Naive thymus-derived CD4-positive, alpha-beta T cell (primary cell): ENCODE data around the gene SMIM12. TPM values are rescaled to one million over a fixed set of nuclear protein-coding genes. Genes with fewer than 3 reads are reported as not detected.

Experiments
- ATAC-seq: fragments of 150-1000 bp; cut with Tn5 transposase; 2 replicates; pipeline ENCODE4 v1.10.0; 2021; ENCODE audit warnings: mild to moderate bottlenecking, moderate library complexity
- CTCF ChIA-PET: fragments of 350-600 bp; sonication (Branson Sonifier 250); formaldehyde crosslinking; loops from one replicate; lab custom pipeline; 2021; ENCODE audit warnings: antibody characterized with exemption; lab: Charles Lee
- POLR2A ChIA-PET: fragments of 350-600 bp; sonication (Branson Sonifier 250); formaldehyde crosslinking; loops from one replicate; lab custom pipeline; 2021; ENCODE audit warnings: antibody characterized with exemption, inconsistent platforms; lab: Charles Lee
- DNase-seq, 9 donors: peaks; one replicate each; pipeline versions ENCODE4 v3.0.0 to v3.0.0-alpha.2; 2020 to 2022; ENCODE audit warnings: mixed read lengths in 1 of 9
- H3K27ac ChIP-seq: one replicate; pipeline ENCODE4 v1.7.0; 2013; ENCODE audit warnings: mild to moderate bottlenecking, low read depth, low read length, moderate library complexity
- H3K27me3 ChIP-seq, 2 donors: one replicate each; pipeline ENCODE4 v1.7.0; 2013; ENCODE audit warnings: low read length in 2 of 2, mild to moderate bottlenecking in 2 of 2, moderate library complexity in 2 of 2; ENCODE audit not compliant: control insufficient read depth in 2 of 2, insufficient read depth in 2 of 2
- H3K36me3 ChIP-seq, 3 experiments: 1 replicate in 2 of 3; 2 replicates in 1 of 3; pipeline ENCODE4 v1.7.0; 2013; ENCODE audit warnings: low read length in 3 of 3, mild to moderate bottlenecking in 3 of 3, moderate library complexity in 1 of 3; ENCODE audit not compliant: insufficient read depth in 3 of 3, control insufficient read depth in 2 of 3
- H3K4me1 ChIP-seq, 2 donors: one replicate each; pipeline ENCODE4 v1.7.0; 2013; ENCODE audit warnings: low read length in 2 of 2, mild to moderate bottlenecking in 2 of 2, moderate library complexity in 1 of 2; ENCODE audit not compliant: control insufficient read depth in 2 of 2, insufficient read depth in 2 of 2
- H3K4me3 ChIP-seq: 2 replicates; pipeline ENCODE4 v1.7.0; 2013; ENCODE audit warnings: mild to moderate bottlenecking, low read length
- H3K9me3 ChIP-seq, 3 experiments: 1 replicate in 2 of 3; 2 replicates in 1 of 3; pipeline ENCODE4 v1.7.0; 2013; ENCODE audit warnings: low read length in 3 of 3; ENCODE audit not compliant: control insufficient read depth in 2 of 3
- H3K27ac Mint-ChIP-seq, 9 donors: one replicate each; pipeline ENCODE4 v1.8.0; 2020 to 2022; ENCODE audit warnings: mixed read lengths in 9 of 9, mild to moderate bottlenecking in 8 of 9, moderate library complexity in 5 of 9, inconsistent platforms in 2 of 9
- H3K27me3 Mint-ChIP-seq, 5 donors: one replicate each; pipeline ENCODE4 v1.8.0; 2021 to 2022; ENCODE audit warnings: mixed read lengths in 5 of 5, mild to moderate bottlenecking in 1 of 5
- H3K36me3 Mint-ChIP-seq, 5 donors: one replicate each; pipeline ENCODE4 v1.8.0; 2020 to 2022; ENCODE audit warnings: mixed read lengths in 5 of 5, mild to moderate bottlenecking in 3 of 5, inconsistent platforms in 1 of 5
- H3K4me1 Mint-ChIP-seq, 7 donors: one replicate each; pipeline ENCODE4 v1.8.0; 2020 to 2022; ENCODE audit warnings: mixed read lengths in 7 of 7, mild to moderate bottlenecking in 3 of 7, inconsistent platforms in 1 of 7
- H3K4me3 Mint-ChIP-seq, 10 donors: one replicate each; pipeline ENCODE4 v1.8.0; 2020 to 2022; ENCODE audit warnings: mild to moderate bottlenecking in 10 of 10, mixed read lengths in 10 of 10, moderate library complexity in 6 of 10, inconsistent platforms in 2 of 10
- H3K9me3 Mint-ChIP-seq, 11 donors: one replicate each; pipeline ENCODE4 v1.8.0; 2020 to 2022; ENCODE audit warnings: mixed read lengths in 11 of 11, mild to moderate bottlenecking in 4 of 11, inconsistent platforms in 1 of 11, moderate library complexity in 1 of 11
- intact Hi-C, 2 donors: fragments of 100-400 bp; cut with micrococcal nuclease; formaldehyde crosslinking; loops; one replicate each; pipeline ENCODE4 v1.15.1; 2023
- polyA plus RNA-seq, 2 donors: library from polyadenylated mRNA; unstranded; fragments of 300-500 nt; fragmentation: Illumina TruSeq; gene quantifications; one replicate each; pipeline ENCODE4 v1.2.3, GENCODE V29; 2021
- total RNA-seq, 6 experiments: library from RNA in 5 of 6; stranded (reverse) in 5 of 6; gene quantifications; 1 replicate in 5 of 6; 2 replicates in 1 of 6; pipeline ENCODE4 v1.2.3 and lab custom pipeline; 2021 to 2026

SMIM12 gene
- total and polyA plus RNA-seq, 7 experiments from 2014 or later, result 29.1 to 74.3 (median 39.9) TPM

- no peak overlapping the region for H3K27ac Mint-ChIP-seq
Observed at GRCh38 chr1:34904236-34905097, 44.9 kb upstream of the SMIM12 start.

GRCh38 chr1:34901919-34902318, 42.4 kb upstream of the SMIM12 start:
- Mint-ChIP-seq H3K4me1 (peaks cover 0 to 7% (median 0%) of the 10 kb centered on the region in 7 donors), H3K9me3 (peaks cover 0 to 2% (median 0%) of the 10 kb centered on the region in 11 donors), H3K36me3 (no peaks in the 10 kb centered on the region), H3K27ac (no peak overlapping the region), H3K4me3 (no peak overlapping the region), H3K27me3 (peaks cover 3 to 35% (median 24%) of the 10 kb centered on the region in 5 donors)
- ChIA-PET POLR2A (no interaction called here), CTCF (no interaction called here)
- H3K27me3 ChIP-seq, result no peaks in the 10 kb centered on the region
- no peaks in the 10 kb centered on the region for H3K9me3 ChIP-seq
- no peak overlapping the region for H3K4me3 ChIP-seq
- no peak overlapping the region for H3K27ac ChIP-seq
- ATAC-seq, result no peak
- no peaks in the 10 kb centered on the region for H3K4me1 ChIP-seq
- no peaks in the 10 kb centered on the region for H3K36me3 ChIP-seq
- DNase-seq, result no peak
- intact Hi-C loops, result no loop called here

More at GRCh38 chr1:34904236-34905097, 44.9 kb upstream of the SMIM12 start:
- no peak overlapping the region for H3K4me3 Mint-ChIP-seq
- ChIA-PET CTCF (no interaction called here), POLR2A (no interaction called here)
- peaks cover 0 to 9% (median 0%) of the 10 kb centered on the region in 11 donors for H3K9me3 Mint-ChIP-seq
- H3K27me3 Mint-ChIP-seq, result peaks cover 0 to 59% (median 29%) of the 10 kb centered on the region in 5 donors
- H3K27ac ChIP-seq, result no peak overlapping the region
- H3K4me1 ChIP-seq, result no peaks in the 10 kb centered on the region
- no peaks in the 10 kb centered on the region for H3K36me3 Mint-ChIP-seq
- DNase-seq (no peak), ATAC-seq (no peak)
- H3K4me1 Mint-ChIP-seq, result peaks cover 0 to 3% (median 0%) of the 10 kb centered on the region in 7 donors
- intact Hi-C loops, result no loop called here
- H3K9me3 ChIP-seq, result no peaks in the 10 kb centered on the region
- no peak overlapping the region for H3K4me3 ChIP-seq
- no peaks in the 10 kb centered on the region for H3K36me3 ChIP-seq
- no peaks in the 10 kb centered on the region for H3K27me3 ChIP-seq

- Histone ChIP-seq H3K27me3 (no peaks in the 10 kb centered on the region), H3K4me1 (no peaks in the 10 kb centered on the region), H3K4me3 (no peak overlapping the region), H3K9me3 (no peaks in the 10 kb centered on the region), H3K36me3 (no peaks in the 10 kb centered on the region), H3K27ac (no peak overlapping the region)
- peaks cover 3 to 30% (median 17%) of the 10 kb centered on the region in 5 donors for H3K27me3 Mint-ChIP-seq
- H3K9me3 Mint-ChIP-seq, result peaks cover 0 to 1% (median 0%) of the 10 kb centered on the region in 11 donors
- H3K36me3 Mint-ChIP-seq, result no peaks in the 10 kb centered on the region
- intact Hi-C loops, result no loop called here
- ATAC-seq, result no peak
- POLR2A ChIA-PET, result no interaction called here
- H3K4me1 Mint-ChIP-seq, result peaks cover 0 to 8% (median 0%) of the 10 kb centered on the region in 7 donors
- no peak for DNase-seq
- CTCF ChIA-PET, result no interaction called here
- H3K27ac Mint-ChIP-seq, result no peak overlapping the region
- no peak overlapping the region for H3K4me3 Mint-ChIP-seq
Observed at GRCh38 chr1:34900775-34901502, 41.4 kb upstream of the SMIM12 start.

- CTCF ChIA-PET, result interaction anchor here (0.5 kb wide), 1 partner anchor 294 kb away, joined by 4 read pairs; no protein-coding TSS in a partner anchor
- peaks cover 0 to 8% (median 0%) of the 10 kb centered on the region in 7 donors for H3K4me1 Mint-ChIP-seq
- H3K36me3 ChIP-seq, result no peaks in the 10 kb centered on the region
Observed at GRCh38 chr1:34899906-34900305, 40.4 kb upstream of the SMIM12 start.

GRCh38 chr1:34899471-34899870, 39.9 kb upstream of the SMIM12 start:
- H3K27ac Mint-ChIP-seq, result no peak overlapping the region
- H3K4me1 ChIP-seq, result no peaks in the 10 kb centered on the region
- H3K36me3 Mint-ChIP-seq, result no peaks in the 10 kb centered on the region
- POLR2A ChIA-PET, result no interaction called here
- H3K27me3 Mint-ChIP-seq, result peaks cover 3 to 30% (median 18%) of the 10 kb centered on the region in 5 donors
- no peak overlapping the region for H3K4me3 Mint-ChIP-seq
- no peak overlapping the region for H3K4me3 ChIP-seq
- peaks cover 0 to 1% (median 0%) of the 10 kb centered on the region in 11 donors for H3K9me3 Mint-ChIP-seq
- CTCF ChIA-PET, result no interaction called here
- H3K36me3 ChIP-seq, result no peaks in the 10 kb centered on the region
- intact Hi-C loops, result no loop called here
- H3K4me1 Mint-ChIP-seq, result peaks cover 0 to 8% (median 0%) of the 10 kb centered on the region in 7 donors
- no peaks in the 10 kb centered on the region for H3K9me3 ChIP-seq
- no peaks in the 10 kb centered on the region for H3K27me3 ChIP-seq
- DNase-seq, result no peak
- ATAC-seq, result no peak
- H3K27ac ChIP-seq, result no peak overlapping the region

More at GRCh38 chr1:34899906-34900305, 40.4 kb upstream of the SMIM12 start:
- H3K36me3 Mint-ChIP-seq, result no peaks in the 10 kb centered on the region
- peaks cover 0 to 1% (median 0%) of the 10 kb centered on the region in 11 donors for H3K9me3 Mint-ChIP-seq
- DNase-seq (no peak), ATAC-seq (no peak)
- peaks cover 3 to 30% (median 17%) of the 10 kb centered on the region in 5 donors for H3K27me3 Mint-ChIP-seq
- H3K27ac Mint-ChIP-seq, result no peak overlapping the region
- Histone ChIP-seq H3K9me3 (no peaks in the 10 kb centered on the region), H3K4me1 (no peaks in the 10 kb centered on the region), H3K27ac (no peak overlapping the region), H3K4me3 (no peak overlapping the region), H3K27me3 (no peaks in the 10 kb centered on the region)
- POLR2A ChIA-PET, result no interaction called here
- no peak overlapping the region for H3K4me3 Mint-ChIP-seq
- intact Hi-C loops, result no loop called here

GRCh38 chr1:34898330-34898761, 38.8 kb upstream of the SMIM12 start:
- Mint-ChIP-seq H3K36me3 (no peaks in the 10 kb centered on the region), H3K4me3 (no peak overlapping the region), H3K27ac (no peak overlapping the region), H3K9me3 (peaks cover 0 to 5% (median under 1%) of the 10 kb centered on the region in 11 donors), H3K27me3 (peaks cover 3 to 31% (median 24%) of the 10 kb centered on the region in 5 donors), H3K4me1 (peaks cover 0 to 8% (median 0%) of the 10 kb centered on the region in 7 donors)
- H3K27me3 ChIP-seq, result no peaks in the 10 kb centered on the region
- no peak for DNase-seq
- H3K9me3 ChIP-seq, result peaks cover 0 to 1% (median 0%) of the 10 kb centered on the region in 3 experiments
- no peak overlapping the region for H3K4me3 ChIP-seq
- H3K36me3 ChIP-seq, result no peaks in the 10 kb centered on the region
- CTCF ChIA-PET, result no interaction called here
- H3K4me1 ChIP-seq, result no peaks in the 10 kb centered on the region
- intact Hi-C loops, result no loop called here
- ATAC-seq, result no peak
- POLR2A ChIA-PET, result no interaction called here
- no peak overlapping the region for H3K27ac ChIP-seq
